Skeletal muscle tissue (tissue), 4 donors: ENCODE measurements around the gene CDKL5. TPM values are rescaled to one million over a fixed set of nuclear protein-coding genes. Genes with fewer than 3 reads are reported as not detected.
"Not testable (repeated sequence)": the region's sequence is repeated elsewhere in the genome, so short reads cannot be mapped to it uniquely, and the experiment has no call there.

ENCODE experiments used
- H3K27ac ChIP-seq: one replicate; pipeline ENCODE4 v1.7.0; 2013; ENCODE audit warnings: mild to moderate bottlenecking, low read depth, low read length, inconsistent platforms
- H3K27me3 ChIP-seq, 3 donors: one replicate each; pipeline ENCODE4 v1.7.0; 2013; ENCODE audit warnings: low read length in 3 of 3; ENCODE audit not compliant: control insufficient read depth in 3 of 3, insufficient read depth in 3 of 3
- H3K36me3 ChIP-seq, 3 donors: one replicate each; pipeline ENCODE4 v1.7.0; 2013; ENCODE audit warnings: low read length in 3 of 3; ENCODE audit not compliant: control insufficient read depth in 3 of 3, insufficient read depth in 3 of 3
- H3K4me1 ChIP-seq, 3 donors: one replicate each; pipeline ENCODE4 v1.7.0; 2013; ENCODE audit warnings: low read length in 3 of 3, mild to moderate bottlenecking in 3 of 3; ENCODE audit not compliant: control insufficient read depth in 3 of 3, insufficient read depth in 3 of 3
- H3K4me3 ChIP-seq, 3 donors: one replicate each; pipeline ENCODE4 v1.7.0; 2013; ENCODE audit warnings: low read length in 3 of 3
- H3K9ac ChIP-seq, 3 donors: one replicate each; pipeline ENCODE4 v1.7.0; 2013; ENCODE audit warnings: low read length in 3 of 3, mild to moderate bottlenecking in 3 of 3, moderate library complexity in 2 of 3, low read depth in 1 of 3
- H3K9me3 ChIP-seq, 3 donors: one replicate each; pipeline ENCODE4 v1.7.0; 2013; ENCODE audit warnings: low read length in 3 of 3; ENCODE audit not compliant: control insufficient read depth in 3 of 3
- total RNA-seq: library from RNA; depleted of rRNA; stranded (reverse); fragments of >200 nt; gene quantifications from one replicate; pipeline ENCODE4 v1.2.3, GENCODE V29; 2014
- donor health status: Osteomylitis.

CDKL5 gene
- total RNA-seq, 1 donor from 2014 or later: 4.2 TPM

- Histone ChIP-seq H3K9ac (no peak overlapping the region), H3K27ac (no peak overlapping the region), H3K9me3 (no peaks in the 10 kb centered on the region), H3K4me1 (no peaks in the 10 kb centered on the region), H3K27me3 (no peaks in the 10 kb centered on the region), H3K36me3 (no peaks in the 10 kb centered on the region), H3K4me3 (no peak overlapping the region)
Observed at GRCh38 chrX:18422886-18423285, 2.5 kb upstream of the CDKL5 start.

GRCh38 chrX:18424482-18425198 lies 768 bp upstream of the CDKL5 start:
- Histone ChIP-seq H3K4me3 (peak overlapping the region; percentile 79 to 83 (median 81)), H3K27ac (peak overlapping the region; percentile 28), H3K27me3 (no peaks in the 10 kb centered on the region), H3K4me1 (no peaks in the 10 kb centered on the region), H3K9me3 (no peaks in the 10 kb centered on the region), H3K9ac (peak overlapping the region in 2 of 3 donors; percentile 32 to 64), H3K36me3 (no peaks in the 10 kb centered on the region)

- H3K27me3 ChIP-seq: no peaks in the 10 kb centered on the region
- peak overlapping the region; percentile 74 to 82 (median 82) for H3K9ac ChIP-seq
Observed at GRCh38 chrX:18426004-18426320, 554 bp downstream of the CDKL5 start.

DNA sequence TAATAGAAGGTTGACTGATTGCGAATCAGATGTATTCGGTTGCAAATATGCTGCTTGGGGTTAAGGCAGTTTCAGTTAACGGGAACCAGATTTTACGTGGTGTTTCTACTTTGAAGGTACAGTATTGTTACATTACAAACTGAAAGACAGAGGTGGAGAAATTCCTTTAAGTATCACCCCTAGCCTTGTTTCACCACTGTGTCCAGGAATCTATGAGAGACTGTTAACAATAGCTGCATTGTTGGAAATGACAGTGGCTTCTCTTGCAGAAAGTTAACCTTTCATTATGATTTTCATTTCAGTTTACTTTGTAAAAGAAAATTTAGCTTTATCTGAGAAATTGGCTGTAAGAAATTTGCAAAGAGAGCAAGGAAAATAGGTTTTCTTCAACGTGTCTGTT lies 2.6 kb downstream of the CDKL5 start:
- no peaks in the 10 kb centered on the region for H3K27me3 ChIP-seq
- no peak overlapping the region for H3K4me3 ChIP-seq
- no peaks in the 10 kb centered on the region for H3K4me1 ChIP-seq
- no peaks in the 10 kb centered on the region for H3K36me3 ChIP-seq
- H3K27ac ChIP-seq: no peak overlapping the region
- H3K9me3 ChIP-seq: no peaks in the 10 kb centered on the region
- no peak overlapping the region for H3K9ac ChIP-seq

More at GRCh38 chrX:18426004-18426320, 554 bp downstream of the CDKL5 start:
- no peaks in the 10 kb centered on the region for H3K36me3 ChIP-seq
- H3K27ac ChIP-seq: peak overlapping the region; percentile 69
- no peaks in the 10 kb centered on the region for H3K4me1 ChIP-seq
- no peaks in the 10 kb centered on the region for H3K9me3 ChIP-seq
- H3K4me3 ChIP-seq: peak overlapping the region; percentile 66 to 69 (median 68)

- not testable (repeated sequence) for H3K4me3 ChIP-seq, H3K4me1 ChIP-seq, H3K9ac ChIP-seq, H3K9me3 ChIP-seq, H3K27me3 ChIP-seq, H3K36me3 ChIP-seq, H3K27ac ChIP-seq
Observed at GRCh38 chrX:18433288-18433687, 7.9 kb downstream of the CDKL5 start.

GRCh38 chrX:18434896-18435295 lies 9.5 kb downstream of the CDKL5 start:
- H3K27me3 ChIP-seq: no peaks in the 10 kb centered on the region
- no peaks in the 10 kb centered on the region for H3K36me3 ChIP-seq
- no peaks in the 10 kb centered on the region for H3K4me1 ChIP-seq
- H3K4me3 ChIP-seq: no peak overlapping the region
- no peak overlapping the region for H3K27ac ChIP-seq
- no peaks in the 10 kb centered on the region for H3K9me3 ChIP-seq
- no peak overlapping the region for H3K9ac ChIP-seq

GRCh38 chrX:18436017-18436416 lies 10.6 kb downstream of the CDKL5 start:
- H3K9ac ChIP-seq: no peak overlapping the region
- no peak overlapping the region for H3K4me3 ChIP-seq
- no peaks in the 10 kb centered on the region for H3K4me1 ChIP-seq
- H3K9me3 ChIP-seq: no peaks in the 10 kb centered on the region
- no peak overlapping the region for H3K27ac ChIP-seq
- no peaks in the 10 kb centered on the region for H3K27me3 ChIP-seq
- no peaks in the 10 kb centered on the region for H3K36me3 ChIP-seq

DNA sequence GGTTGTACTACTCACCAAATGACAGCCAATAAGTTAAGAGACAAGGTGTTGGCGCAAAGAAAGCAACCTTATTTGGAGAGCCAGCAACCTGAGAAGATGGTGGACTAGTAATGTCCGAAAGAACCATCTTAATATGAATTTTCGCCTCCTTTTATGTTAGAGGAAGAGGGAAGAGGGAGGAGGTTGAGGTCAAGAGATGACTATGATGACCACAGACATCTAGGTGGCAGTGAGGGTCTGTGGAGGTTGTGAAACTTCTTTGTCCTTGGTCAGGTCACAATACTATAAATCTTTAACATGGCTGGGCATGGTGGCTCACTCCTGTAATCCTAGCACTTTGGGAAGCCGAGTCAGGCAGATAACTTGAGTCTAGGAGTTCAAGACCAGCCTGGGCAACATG lies 15.4 kb downstream of the CDKL5 start:
- no peak overlapping the region for H3K4me3 ChIP-seq
- H3K4me1 ChIP-seq: no peaks in the 10 kb centered on the region
- no peak overlapping the region for H3K9ac ChIP-seq
- no peaks in the 10 kb centered on the region for H3K27me3 ChIP-seq
- no peaks in the 10 kb centered on the region for H3K9me3 ChIP-seq
- no peak overlapping the region for H3K27ac ChIP-seq
- H3K36me3 ChIP-seq: no peaks in the 10 kb centered on the region

- H3K36me3 ChIP-seq: no peaks in the 10 kb centered on the region
- no peak overlapping the region for H3K27ac ChIP-seq
- H3K27me3 ChIP-seq: no peaks in the 10 kb centered on the region
- H3K9me3 ChIP-seq: no peaks in the 10 kb centered on the region
- no peak overlapping the region for H3K4me3 ChIP-seq
- H3K9ac ChIP-seq: no peak overlapping the region
- H3K4me1 ChIP-seq: no peaks in the 10 kb centered on the region
Observed at GRCh38 chrX:18441780-18442367, 16.5 kb downstream of the CDKL5 start.

GRCh38 chrX:18448416-18448815 lies 23.0 kb downstream of the CDKL5 start:
- H3K4me1 ChIP-seq: no peaks in the 10 kb centered on the region
- no peak overlapping the region for H3K9ac ChIP-seq
- no peaks in the 10 kb centered on the region for H3K36me3 ChIP-seq
- no peaks in the 10 kb centered on the region for H3K27me3 ChIP-seq
- no peak overlapping the region for H3K4me3 ChIP-seq
- no peak overlapping the region for H3K27ac ChIP-seq
- H3K9me3 ChIP-seq: no peaks in the 10 kb centered on the region
